ENCODE results near the gene THAP11. TPM values are rescaled to one million over a fixed set of nuclear protein-coding genes. Genes with fewer than 3 reads are reported as not detected.
A peak's percentile ranks its signal among the peaks of the same experiment; 100 is the strongest.
"Not testable (repeated sequence)": the region's sequence is repeated elsewhere in the genome, so short reads cannot be mapped to it uniquely, and the experiment has no call there.

THAP11 gene
- total and polyA plus RNA-seq, 3 experiments from 2014 or later: 52.6 to 153 (median 55.1) TPM

GRCh38 chr16:67857547-67858233 is 15.6 kb downstream of the THAP11 start:
- H3K36me3 Mint-ChIP-seq: peaks cover 0 to 22% (median 2%) of the 10 kb centered on the region in 3 donors
- peak overlapping the region in 3 of 7 donors; percentile 24 to 48 (median 44) for H3K4me3 Mint-ChIP-seq
- H3K27me3 Mint-ChIP-seq: no peaks in the 10 kb centered on the region
- ChIA-PET CTCF (interaction anchor here (0.9 to 1.6 kb wide), 2 partner anchors 26 to 29 kb away, joined by 3 to 5 read pairs; no protein-coding TSS in a partner anchor), POLR2A (no interaction called here)
- Histone ChIP-seq H3K27ac (ENCODE audit: low read depth, low read length) (peak overlapping the region; percentile 61), H3K9me3 (ENCODE audit: low read length) (no peaks in the 10 kb centered on the region), H3K27me3 (ENCODE audit: insufficient read depth, low read length, poor library complexity, severe bottlenecking) (no peaks in the 10 kb centered on the region), H3K36me3 (ENCODE audit: insufficient read depth, low read length) (no peaks in the 10 kb centered on the region), H3K4me1 (ENCODE audit: insufficient read depth, low read length) (peaks cover 18% of the 10 kb centered on the region), H3K4me3 (ENCODE audit: low read length) (no peak overlapping the region)
- H3K9me3 Mint-ChIP-seq: no peaks in the 10 kb centered on the region
- DNase-seq: peak in 3 of 5 donors; percentile 29 to 61 (median 35)
- H3K4me1 Mint-ChIP-seq: peaks cover 28 to 51% (median 38%) of the 10 kb centered on the region in 3 donors
- peak overlapping the region; percentile 15 to 95 (median 88) for H3K27ac Mint-ChIP-seq

GRCh38 chr16:67858500-67858899 is 16.4 kb downstream of the THAP11 start:
- DNase-seq: no peak
- Histone ChIP-seq H3K4me1 (ENCODE audit: insufficient read depth, low read length) (peaks cover 18% of the 10 kb centered on the region), H3K9me3 (ENCODE audit: low read length) (no peaks in the 10 kb centered on the region), H3K36me3 (ENCODE audit: insufficient read depth, low read length) (no peaks in the 10 kb centered on the region), H3K27ac (ENCODE audit: low read depth, low read length) (peak overlapping the region; percentile 61), H3K4me3 (ENCODE audit: low read length) (no peak overlapping the region), H3K27me3 (ENCODE audit: insufficient read depth, low read length, poor library complexity, severe bottlenecking) (no peaks in the 10 kb centered on the region)
- peak overlapping the region in 1 of 7 donors; percentile 24 for H3K4me3 Mint-ChIP-seq
- H3K27me3 Mint-ChIP-seq: no peaks in the 10 kb centered on the region
- no peaks in the 10 kb centered on the region for H3K9me3 Mint-ChIP-seq
- peaks cover 28 to 51% (median 38%) of the 10 kb centered on the region in 3 donors for H3K4me1 Mint-ChIP-seq
- CTCF ChIA-PET: interaction anchor here (0.6 kb wide), 1 partner anchor 25 kb away, joined by 3 read pairs; no protein-coding TSS in a partner anchor
- POLR2A ChIA-PET: no interaction called here
- peak overlapping the region; percentile 15 to 95 (median 90) for H3K27ac Mint-ChIP-seq
- H3K36me3 Mint-ChIP-seq: peaks cover 0 to 23% (median 2%) of the 10 kb centered on the region in 3 donors

DNA sequence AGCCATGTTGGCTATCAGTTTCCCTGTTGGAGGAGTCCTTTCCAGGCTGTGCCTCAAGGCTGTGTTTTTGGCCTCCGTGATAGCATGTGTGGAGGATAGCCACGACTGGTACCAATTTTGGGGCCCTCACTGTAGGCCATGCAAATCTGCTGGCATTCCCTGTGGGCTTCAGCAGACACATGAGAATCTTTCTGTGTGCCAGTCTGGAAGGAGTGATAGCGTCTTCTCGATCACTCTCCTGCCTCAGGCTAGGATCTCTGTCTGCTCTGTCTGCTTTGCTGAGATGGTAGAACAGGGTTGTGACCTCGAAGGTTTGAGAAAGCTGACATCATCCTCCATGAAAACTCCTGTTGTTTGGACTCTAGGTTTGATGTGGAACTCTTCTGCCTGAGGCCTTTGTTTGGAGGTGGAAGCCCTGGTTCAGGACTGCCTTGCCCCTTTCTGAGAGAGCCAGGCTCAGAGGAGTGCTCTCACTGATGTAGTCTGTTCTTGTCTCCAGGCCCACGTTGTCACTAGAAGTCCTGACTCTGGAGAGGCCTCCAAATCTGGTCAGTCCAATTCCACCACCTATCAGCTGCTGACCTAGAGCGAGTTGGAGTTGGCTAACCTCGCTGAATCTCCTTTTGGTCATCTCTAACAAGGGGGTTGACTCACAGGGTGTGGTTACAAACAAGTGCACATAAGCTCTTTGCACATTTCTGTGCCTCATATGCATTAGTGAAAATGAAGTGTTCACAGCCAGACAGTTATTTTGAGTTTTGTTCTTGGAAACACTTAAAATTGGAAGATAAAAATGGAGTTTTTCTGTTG is 18.7 kb downstream of the THAP11 start:
- Histone ChIP-seq H3K36me3 (ENCODE audit: insufficient read depth, low read length) (no peaks in the 10 kb centered on the region), H3K4me1 (ENCODE audit: insufficient read depth, low read length) (peaks cover 18% of the 10 kb centered on the region), H3K4me3 (ENCODE audit: low read length) (no peak overlapping the region), H3K27me3 (ENCODE audit: insufficient read depth, low read length, poor library complexity, severe bottlenecking) (no peaks in the 10 kb centered on the region), H3K9me3 (ENCODE audit: low read length) (no peaks in the 10 kb centered on the region), H3K27ac (ENCODE audit: low read depth, low read length) (no peak overlapping the region)
- POLR2A ChIA-PET: no interaction called here
- Mint-ChIP-seq H3K9me3 (no peaks in the 10 kb centered on the region), H3K4me3 (no peak overlapping the region), H3K27me3 (no peaks in the 10 kb centered on the region), H3K36me3 (peaks cover 0 to 28% (median 0%) of the 10 kb centered on the region in 3 donors), H3K27ac (peak overlapping the region in 2 of 8 donors; percentile 4 to 77), H3K4me1 (peaks cover 25 to 34% (median 29%) of the 10 kb centered on the region in 3 donors)
- no peak for DNase-seq
- CTCF ChIA-PET: interaction anchor here (1.0 to 3.0 kb wide), 3 partner anchors 13 to 180 kb away, joined by 3 to 16 read pairs (median 4); no protein-coding TSS in a partner anchor

GRCh38 chr16:67861877-67862276 is 19.8 kb downstream of the THAP11 start:
- POLR2A ChIA-PET: no interaction called here
- Mint-ChIP-seq H3K36me3 (peaks cover 0 to 36% (median 0%) of the 10 kb centered on the region in 3 donors), H3K27ac (peak overlapping the region in 3 of 8 donors; percentile 53 to 78 (median 60)), H3K4me1 (peaks cover 22 to 29% (median 26%) of the 10 kb centered on the region in 3 donors), H3K4me3 (no peak overlapping the region), H3K27me3 (no peaks in the 10 kb centered on the region), H3K9me3 (no peaks in the 10 kb centered on the region)
- Histone ChIP-seq H3K36me3 (ENCODE audit: insufficient read depth, low read length) (no peaks in the 10 kb centered on the region), H3K4me1 (ENCODE audit: insufficient read depth, low read length) (peaks cover 18% of the 10 kb centered on the region), H3K27me3 (ENCODE audit: insufficient read depth, low read length, poor library complexity, severe bottlenecking) (no peaks in the 10 kb centered on the region), H3K9me3 (ENCODE audit: low read length) (no peaks in the 10 kb centered on the region), H3K27ac (ENCODE audit: low read depth, low read length) (no peak overlapping the region), H3K4me3 (ENCODE audit: low read length) (no peak overlapping the region)
- no peak for DNase-seq
- CTCF ChIA-PET: interaction anchor here (0.7 to 3.0 kb wide), 8 partner anchors 12 to 368 kb away, joined by 3 to 16 read pairs (median 3); no protein-coding TSS in a partner anchor

DNA sequence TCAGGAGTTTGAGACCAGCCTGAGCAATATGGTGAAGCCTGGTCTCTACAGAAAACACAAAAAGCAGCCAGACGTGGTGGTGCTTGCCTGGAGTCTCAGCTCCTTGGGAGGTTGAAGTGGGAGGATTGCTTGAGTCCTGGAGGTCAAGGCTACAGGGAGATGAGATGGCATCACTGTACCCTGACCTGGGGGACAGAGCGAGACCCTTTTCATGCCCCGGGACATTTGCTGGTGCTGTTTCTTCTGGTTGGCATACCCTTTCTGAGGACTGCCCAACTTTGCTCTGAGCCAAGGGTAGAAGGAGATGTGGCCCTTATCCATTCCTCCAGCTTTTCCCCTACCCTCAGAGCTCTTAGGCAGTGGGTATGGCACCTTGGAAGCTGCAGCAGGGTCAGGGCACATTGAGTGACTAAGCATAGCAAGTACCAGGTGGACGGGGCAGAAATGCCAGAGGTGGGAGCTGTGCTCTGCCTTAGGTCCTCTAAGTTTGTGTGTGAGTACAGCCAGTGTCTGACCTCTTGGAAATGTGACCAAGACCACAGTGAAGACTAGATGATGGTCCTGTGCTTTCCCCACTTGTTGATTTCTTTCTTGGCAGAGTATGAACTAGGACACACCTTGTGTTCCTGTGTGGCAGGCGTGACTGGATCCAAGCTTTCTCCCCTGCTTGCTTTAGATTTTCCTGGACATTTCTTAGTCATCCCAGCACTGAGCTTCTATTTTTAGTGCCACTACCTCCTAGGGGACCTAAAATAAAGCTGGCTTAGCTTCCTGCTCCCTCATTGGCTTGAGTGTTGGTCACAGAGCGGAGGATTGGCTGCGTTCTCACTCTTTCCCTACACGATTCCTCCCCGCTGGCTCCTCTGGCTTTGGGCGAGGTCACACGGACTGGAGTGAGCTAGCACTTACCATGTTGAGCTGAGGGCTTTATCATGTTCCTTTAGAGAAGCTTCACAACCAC is 20.8 kb downstream of the THAP11 start:
- POLR2A ChIA-PET: no interaction called here

DNA sequence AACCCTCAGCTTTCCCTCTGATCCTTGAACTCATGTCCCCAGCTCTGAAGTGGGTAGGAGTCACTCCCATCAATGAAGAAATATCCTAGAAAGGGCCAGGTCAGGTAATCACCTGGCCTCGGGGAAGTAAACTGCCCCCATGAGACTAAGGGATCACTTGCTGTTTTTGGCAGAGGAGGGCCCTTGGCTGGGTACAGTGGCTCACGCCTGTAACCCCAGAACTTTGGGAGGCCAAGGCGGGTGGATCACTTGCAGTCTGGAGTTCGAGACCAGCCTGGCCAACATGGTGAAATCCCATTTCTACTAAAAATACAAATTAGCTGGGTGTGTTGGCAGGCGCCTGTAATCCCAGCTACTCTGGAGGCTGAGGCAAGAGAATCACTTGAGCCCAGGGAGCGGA is 21.9 kb downstream of the THAP11 start:
- H3K36me3 Mint-ChIP-seq: peaks cover 0 to 47% (median 0%) of the 10 kb centered on the region in 3 donors
- H3K4me1 Mint-ChIP-seq; H3K9me3 ChIP-seq (ENCODE audit: low read length); DNase-seq; H3K9me3 Mint-ChIP-seq; H3K36me3 ChIP-seq (ENCODE audit: insufficient read depth, low read length); H3K4me1 ChIP-seq (ENCODE audit: insufficient read depth, low read length); H3K27me3 Mint-ChIP-seq; H3K4me3 Mint-ChIP-seq; H3K4me3 ChIP-seq (ENCODE audit: low read length); H3K27ac Mint-ChIP-seq; H3K27me3 ChIP-seq (ENCODE audit: insufficient read depth, low read length, poor library complexity, severe bottlenecking); H3K27ac ChIP-seq (ENCODE audit: low read depth, low read length); POLR2A ChIA-PET: not testable (repeated sequence)
- CTCF ChIA-PET: interaction anchor here (1.4 to 3.0 kb wide), 2 partner anchors 30 to 47 kb away, joined by 3 to 16 read pairs; no protein-coding TSS in a partner anchor

More for the DNA sequence above, 20.8 kb downstream of the THAP11 start:
- H3K27ac ChIP-seq (ENCODE audit: low read depth, low read length): no peak overlapping the region
- H3K9me3 ChIP-seq (ENCODE audit: low read length): no peaks in the 10 kb centered on the region
- Mint-ChIP-seq H3K9me3 (no peaks in the 10 kb centered on the region), H3K4me1 (peaks cover 11 to 18% (median 16%) of the 10 kb centered on the region in 3 donors), H3K27ac (peak overlapping the region in 3 of 8 donors; percentile 12 to 68 (median 60)), H3K4me3 (no peak overlapping the region), H3K36me3 (peaks cover 0 to 39% (median 0%) of the 10 kb centered on the region in 3 donors), H3K27me3 (no peaks in the 10 kb centered on the region)
- DNase-seq: no peak
- no peaks in the 10 kb centered on the region for H3K27me3 ChIP-seq (ENCODE audit: insufficient read depth, low read length, poor library complexity, severe bottlenecking)
- peaks cover 4% of the 10 kb centered on the region for H3K36me3 ChIP-seq (ENCODE audit: insufficient read depth, low read length)
- no peak overlapping the region for H3K4me3 ChIP-seq (ENCODE audit: low read length)
- CTCF ChIA-PET: interaction anchor here (0.7 to 3.0 kb wide), 5 partner anchors 21 to 191 kb away, joined by 3 to 16 read pairs (median 4); no protein-coding TSS in a partner anchor
- H3K4me1 ChIP-seq (ENCODE audit: insufficient read depth, low read length): peaks cover 8% of the 10 kb centered on the region

DNA sequence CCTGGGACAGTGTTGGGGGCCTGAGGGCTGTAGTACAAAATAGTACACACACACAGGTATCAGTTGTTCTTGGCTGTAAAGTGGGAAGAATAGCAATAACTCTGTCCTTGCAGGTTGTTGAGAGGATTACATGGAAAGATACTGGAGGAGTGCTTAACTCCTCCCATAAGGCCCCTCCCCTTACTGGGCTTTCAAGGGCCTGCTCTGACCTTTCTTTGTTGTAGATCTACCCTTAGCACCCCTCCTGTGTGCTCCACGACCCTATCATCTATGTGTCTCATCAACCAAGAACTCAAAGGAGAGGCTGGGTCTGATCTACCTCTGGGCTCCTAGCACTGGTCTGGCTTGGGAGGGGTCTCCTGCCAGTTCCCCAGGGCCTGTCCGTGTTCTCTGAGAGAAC is 22.5 kb downstream of the THAP11 start:
- Histone ChIP-seq H3K4me3 (ENCODE audit: low read length) (no peak overlapping the region), H3K9me3 (ENCODE audit: low read length) (no peaks in the 10 kb centered on the region), H3K4me1 (ENCODE audit: insufficient read depth, low read length) (no peaks in the 10 kb centered on the region), H3K27me3 (ENCODE audit: insufficient read depth, low read length, poor library complexity, severe bottlenecking) (no peaks in the 10 kb centered on the region), H3K36me3 (ENCODE audit: insufficient read depth, low read length) (peaks cover 6% of the 10 kb centered on the region), H3K27ac (ENCODE audit: low read depth, low read length) (no peak overlapping the region)
- Mint-ChIP-seq H3K27me3 (no peaks in the 10 kb centered on the region), H3K4me3 (no peak overlapping the region), H3K36me3 (peaks cover 0 to 49% (median 0%) of the 10 kb centered on the region in 3 donors), H3K9me3 (no peaks in the 10 kb centered on the region), H3K4me1 (peaks cover 5 to 7% (median 6%) of the 10 kb centered on the region in 3 donors), H3K27ac (peak overlapping the region in 5 of 8 donors; percentile 13 to 61 (median 23))
- no peak for DNase-seq
- ChIA-PET CTCF (interaction anchor here (1.2 to 1.8 kb wide), 4 partner anchors 23 to 344 kb away, joined by 3 to 5 read pairs (median 4); no protein-coding TSS in a partner anchor), POLR2A (no interaction called here)

Measured in CD8-positive, alpha-beta memory T cell (primary cell).